ENCODE data around the gene DQX1. TPM values are rescaled to one million over a fixed set of nuclear protein-coding genes. Genes with fewer than 3 reads are reported as not detected.

Gene DQX1
- total and polyA plus RNA-seq, 2 experiments from 2014 or later = 4.0 TPM; not detected in 1

- Histone ChIP-seq H3K36me3 (replicated peaks; ENCODE audit: insufficient read depth, low read depth) (no peaks in the 10 kb centered on the region), H3K9me2 (replicated peaks; ENCODE audit: insufficient read depth) (no peaks in the 10 kb centered on the region), H4K20me1 (ENCODE audit: insufficient read depth, poor library complexity, severe bottlenecking) (no peaks in the 10 kb centered on the region), H3K27ac (peak overlapping the region; percentile 94), H3K4me1 (ENCODE audit: insufficient read depth) (peaks cover 17% of the 10 kb centered on the region), H3K4me2 (peak overlapping the region; percentile 89), H3K79me2 (no peaks in the 10 kb centered on the region), H2AFZ (peak overlapping the region; percentile 82), H3K4me3 (peak overlapping the region; percentile 82), H3K27me3 (no peaks in the 10 kb centered on the region), H3K9me3 (ENCODE audit: low read depth) (no peaks in the 10 kb centered on the region)
- DNase-seq (ENCODE audit: low spot score) = peak; percentile 36
- no peak for TF ChIP-seq CTCF (IDR thresholded peaks at IDR 0.05; ENCODE audit: poor library complexity)
- TF ChIP-seq EZH2phosphoT487 (IDR thresholded peaks at IDR 0.05; ENCODE audit: low read depth, severe bottlenecking, unreplicated experiment) = no peak
- no peak for TF ChIP-seq EZH2 (IDR thresholded peaks at IDR 0.05; ENCODE audit: borderline replicate concordance)
- WGBS (ENCODE audit: low lambda C conversion rate, missing lambda C conversion rate) = 34% methylated on average over 27 of the region's 27 CpGs
Observed at GRCh38 chr2:74552914-74553811, 27.1 kb upstream of the DQX1 start.

GRCh38 chr2:74551942-74552913 is 26.2 kb upstream of the DQX1 start:
- H3K4me1 ChIP-seq (ENCODE audit: insufficient read depth) = peaks cover 17% of the 10 kb centered on the region
- H3K4me3 ChIP-seq = no peak overlapping the region
- no peaks in the 10 kb centered on the region for H3K9me2 ChIP-seq (replicated peaks; ENCODE audit: insufficient read depth)
- no peaks in the 10 kb centered on the region for H3K27me3 ChIP-seq
- H4K20me1 ChIP-seq (ENCODE audit: insufficient read depth, poor library complexity, severe bottlenecking) = no peaks in the 10 kb centered on the region
- H3K79me2 ChIP-seq = no peaks in the 10 kb centered on the region
- WGBS (ENCODE audit: low lambda C conversion rate, missing lambda C conversion rate) = 88% methylated on average over 21 of the region's 21 CpGs
- peak overlapping the region; percentile 94 for H3K27ac ChIP-seq
- no peaks in the 10 kb centered on the region for H3K9me3 ChIP-seq (ENCODE audit: low read depth)
- DNase-seq (ENCODE audit: low spot score) = no peak
- no peak overlapping the region for H2AFZ ChIP-seq
- H3K36me3 ChIP-seq (replicated peaks; ENCODE audit: insufficient read depth, low read depth) = no peaks in the 10 kb centered on the region
- TF ChIP-seq EZH2phosphoT487 (IDR thresholded peaks at IDR 0.05; ENCODE audit: low read depth, severe bottlenecking, unreplicated experiment) (no peak), EZH2 (IDR thresholded peaks at IDR 0.05; ENCODE audit: borderline replicate concordance) (no peak), CTCF (IDR thresholded peaks at IDR 0.05; ENCODE audit: poor library complexity) (no peak)
- H3K4me2 ChIP-seq = peak overlapping the region; percentile 89

- H4K20me1 ChIP-seq (ENCODE audit: insufficient read depth, poor library complexity, severe bottlenecking) = no peaks in the 10 kb centered on the region
- H3K27ac ChIP-seq = no peak overlapping the region
- H3K4me2 ChIP-seq = no peak overlapping the region
- no peak for TF ChIP-seq CTCF (IDR thresholded peaks at IDR 0.05; ENCODE audit: poor library complexity)
- TF ChIP-seq EZH2phosphoT487 (IDR thresholded peaks at IDR 0.05; ENCODE audit: low read depth, severe bottlenecking, unreplicated experiment) = no peak
- no peak for TF ChIP-seq EZH2 (IDR thresholded peaks at IDR 0.05; ENCODE audit: borderline replicate concordance)
- H2AFZ ChIP-seq = no peak overlapping the region
- H3K4me1 ChIP-seq (ENCODE audit: insufficient read depth) = peaks cover 17% of the 10 kb centered on the region
- H3K79me2 ChIP-seq = no peaks in the 10 kb centered on the region
- DNase-seq (ENCODE audit: low spot score) = no peak
- H3K36me3 ChIP-seq (replicated peaks; ENCODE audit: insufficient read depth, low read depth) = no peaks in the 10 kb centered on the region
- no peaks in the 10 kb centered on the region for H3K9me3 ChIP-seq (ENCODE audit: low read depth)
- H3K27me3 ChIP-seq = no peaks in the 10 kb centered on the region
- H3K9me2 ChIP-seq (replicated peaks; ENCODE audit: insufficient read depth) = no peaks in the 10 kb centered on the region
- no peak overlapping the region for H3K4me3 ChIP-seq
Observed at GRCh38 chr2:74551530-74551929, 25.5 kb upstream of the DQX1 start.

Measured in hepatocyte (in vitro differentiated cells).